ENCODE results near the gene ITGA11. TPM values are rescaled to one million over a fixed set of nuclear protein-coding genes. Genes with fewer than 3 reads are reported as not detected.
"Not testable (repeated sequence)": the region's sequence is repeated elsewhere in the genome, so short reads cannot be mapped to it uniquely, and the experiment has no call there.

ITGA11 gene
- total RNA-seq, 3 donors from 2014 or later: 7.8 to 8.5 (median 7.9) TPM

DNA sequence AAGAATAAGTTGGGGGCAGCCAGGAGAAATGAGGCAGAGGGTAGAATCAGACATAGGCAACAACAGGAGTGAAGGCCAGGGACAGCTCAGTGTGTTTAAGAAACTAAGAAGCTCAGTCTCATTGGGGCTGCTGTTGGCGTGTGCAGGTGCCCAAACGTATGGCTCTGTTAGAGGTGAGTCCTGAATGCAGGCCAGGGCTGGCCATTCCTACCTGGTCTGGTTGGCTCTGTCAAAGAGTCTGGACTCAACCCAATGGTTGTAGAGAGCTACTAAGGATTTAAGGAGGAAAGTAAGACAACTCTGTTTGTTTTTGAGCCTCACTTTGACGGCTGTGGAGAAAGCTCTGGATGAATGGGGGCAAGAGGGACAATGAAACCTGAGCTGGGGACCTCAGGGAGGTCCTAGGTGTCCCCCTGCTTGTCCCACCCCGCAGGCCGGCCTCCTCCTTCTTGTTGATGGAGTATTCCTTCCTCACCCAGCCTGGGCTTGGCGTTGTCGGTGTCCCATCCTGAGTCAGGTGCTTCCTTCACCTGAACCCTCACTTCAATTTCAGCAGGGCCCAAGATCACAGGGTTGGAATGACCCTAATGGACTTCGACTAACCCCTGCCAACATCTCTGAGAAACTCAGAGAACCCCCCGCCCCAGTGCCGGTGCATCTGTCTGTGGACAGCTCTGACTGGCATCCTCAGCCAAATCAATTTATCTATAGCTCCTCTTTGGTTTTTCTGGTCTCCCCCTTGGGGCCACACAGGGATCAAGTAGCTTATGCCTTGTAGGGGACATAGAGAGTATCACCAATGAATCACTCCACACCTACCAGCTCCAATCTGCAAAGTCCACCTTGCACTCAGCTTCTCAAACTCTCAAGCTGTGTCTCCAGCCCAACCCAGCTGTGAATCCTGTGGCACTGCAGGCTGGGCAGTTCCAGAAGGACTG lies 8.3 kb downstream of the ITGA11 start:
- intact Hi-C loops (cut with DNase I; ENCODE audit: low total_unique reads): no loop called here
- Histone ChIP-seq H3K4me3 (no peak overlapping the region), H3K9me3 (no peaks in the 10 kb centered on the region), H3K27me3 (no peaks in the 10 kb centered on the region), H3K27ac (no peak overlapping the region), H3K4me1 (no peaks in the 10 kb centered on the region), H3K36me3 (no peaks in the 10 kb centered on the region)
- no peak for DNase-seq (ENCODE audit: low spot score in 2 of 2)
- TF ChIP-seq, protein P1, sequence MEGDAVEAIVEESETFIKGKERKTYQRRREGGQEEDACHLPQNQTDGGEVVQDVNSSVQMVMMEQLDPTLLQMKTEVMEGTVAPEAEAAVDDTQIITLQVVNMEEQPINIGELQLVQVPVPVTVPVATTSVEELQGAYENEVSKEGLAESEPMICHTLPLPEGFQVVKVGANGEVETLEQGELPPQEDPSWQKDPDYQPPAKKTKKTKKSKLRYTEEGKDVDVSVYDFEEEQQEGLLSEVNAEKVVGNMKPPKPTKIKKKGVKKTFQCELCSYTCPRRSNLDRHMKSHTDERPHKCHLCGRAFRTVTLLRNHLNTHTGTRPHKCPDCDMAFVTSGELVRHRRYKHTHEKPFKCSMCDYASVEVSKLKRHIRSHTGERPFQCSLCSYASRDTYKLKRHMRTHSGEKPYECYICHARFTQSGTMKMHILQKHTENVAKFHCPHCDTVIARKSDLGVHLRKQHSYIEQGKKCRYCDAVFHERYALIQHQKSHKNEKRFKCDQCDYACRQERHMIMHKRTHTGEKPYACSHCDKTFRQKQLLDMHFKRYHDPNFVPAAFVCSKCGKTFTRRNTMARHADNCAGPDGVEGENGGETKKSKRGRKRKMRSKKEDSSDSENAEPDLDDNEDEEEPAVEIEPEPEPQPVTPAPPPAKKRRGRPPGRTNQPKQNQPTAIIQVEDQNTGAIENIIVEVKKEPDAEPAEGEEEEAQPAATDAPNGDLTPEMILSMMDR (IDR thresholded peaks at IDR 0.05): no peak
- no peak for TF ChIP-seq POLR2A (IDR thresholded peaks at IDR 0.05)
- no peak for TF ChIP-seq POLR2AphosphoS5 (IDR thresholded peaks at IDR 0.05)

DNA sequence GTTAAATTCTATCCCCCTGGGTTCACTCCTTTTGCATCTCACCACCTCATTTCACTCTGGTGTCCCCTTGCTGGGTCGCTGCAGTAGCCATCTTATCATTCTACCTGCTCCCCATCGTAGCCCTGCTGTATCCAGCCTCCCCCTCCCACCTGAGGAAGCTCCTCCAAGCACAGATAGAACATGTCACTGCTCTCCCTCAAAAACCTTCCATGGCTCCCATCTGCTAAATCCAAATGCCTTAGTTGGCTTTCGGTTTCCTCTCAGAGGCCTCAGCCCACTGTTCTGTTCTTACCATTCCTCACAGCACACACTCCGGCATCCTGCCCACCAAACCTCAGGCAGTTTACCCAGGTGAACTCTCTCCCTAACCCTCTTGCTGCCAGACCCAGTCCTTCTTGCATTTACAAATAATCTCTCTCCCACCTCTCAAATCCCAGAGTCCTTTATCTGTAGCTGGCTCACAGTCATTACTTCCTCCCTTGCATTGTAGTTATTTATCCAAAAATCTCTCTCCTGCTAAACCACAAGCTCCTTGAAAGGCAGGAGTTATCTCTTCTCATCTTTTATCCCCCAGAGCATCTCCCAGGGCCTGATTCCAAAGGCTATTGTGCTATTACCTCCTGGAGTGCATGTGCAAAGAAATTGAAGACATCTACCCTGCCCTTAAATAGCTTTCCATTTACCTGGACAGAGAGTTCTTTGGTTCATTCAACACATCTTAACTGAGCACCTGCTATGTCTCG lies 9.4 kb downstream of the ITGA11 start:
- peak overlapping the region; percentile 2 to 48 for H3K27ac ChIP-seq
- H3K4me1 ChIP-seq: not testable (repeated sequence)

DNA sequence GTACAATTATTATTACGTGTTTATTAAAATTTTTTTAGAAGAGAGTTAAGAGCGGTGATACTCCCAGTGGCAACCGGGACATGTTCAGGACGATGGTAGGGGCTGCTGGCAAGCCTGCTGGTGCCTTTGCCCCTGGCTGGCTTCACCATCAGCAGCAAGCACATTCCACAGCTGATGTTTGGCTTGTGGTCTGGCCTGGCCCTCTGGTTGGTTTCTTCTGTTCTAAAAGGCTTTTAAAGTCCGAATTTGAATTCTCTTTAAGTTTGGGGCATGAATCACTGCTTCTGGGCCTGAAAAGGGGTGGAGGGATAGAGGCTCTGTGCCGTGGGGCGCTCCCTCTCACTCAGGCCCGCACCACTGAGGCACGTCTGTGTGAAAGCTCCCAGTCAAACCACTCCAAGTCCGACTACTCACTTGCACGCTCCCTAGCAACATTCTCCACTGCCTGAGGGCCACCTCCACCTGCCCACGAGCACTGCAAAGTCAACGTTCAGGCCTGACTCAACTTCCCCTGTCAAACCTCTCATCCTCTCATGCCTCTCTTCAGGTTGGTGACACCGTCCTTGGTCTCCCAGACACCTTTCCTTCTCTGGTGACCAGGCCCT lies 10.1 kb downstream of the ITGA11 start:
- H3K27ac ChIP-seq: peak overlapping the region; percentile 30 to 48
- TF ChIP-seq POLR2AphosphoS5 (IDR thresholded peaks at IDR 0.05) (no peak), POLR2A (IDR thresholded peaks at IDR 0.05) (no peak)
- TF ChIP-seq, protein P1 (IDR thresholded peaks at IDR 0.05): no peak
- no peaks in the 10 kb centered on the region for H3K36me3 ChIP-seq
- no peak overlapping the region for H3K4me3 ChIP-seq
- intact Hi-C loops (cut with DNase I; ENCODE audit: low total_unique reads): no loop called here
- no peaks in the 10 kb centered on the region for H3K4me1 ChIP-seq
- H3K9me3 ChIP-seq: no peaks in the 10 kb centered on the region
- no peaks in the 10 kb centered on the region for H3K27me3 ChIP-seq
- peak in 1 of 2 donors; percentile 53 for DNase-seq (ENCODE audit: low spot score in 2 of 2)

More for the DNA sequence above, 9.4 kb downstream of the ITGA11 start:
- intact Hi-C loops (cut with DNase I; ENCODE audit: low total_unique reads); DNase-seq (ENCODE audit: low spot score in 2 of 2); H3K4me3 ChIP-seq; H3K36me3 ChIP-seq; H3K27me3 ChIP-seq; H3K9me3 ChIP-seq: not testable (repeated sequence)

DNA sequence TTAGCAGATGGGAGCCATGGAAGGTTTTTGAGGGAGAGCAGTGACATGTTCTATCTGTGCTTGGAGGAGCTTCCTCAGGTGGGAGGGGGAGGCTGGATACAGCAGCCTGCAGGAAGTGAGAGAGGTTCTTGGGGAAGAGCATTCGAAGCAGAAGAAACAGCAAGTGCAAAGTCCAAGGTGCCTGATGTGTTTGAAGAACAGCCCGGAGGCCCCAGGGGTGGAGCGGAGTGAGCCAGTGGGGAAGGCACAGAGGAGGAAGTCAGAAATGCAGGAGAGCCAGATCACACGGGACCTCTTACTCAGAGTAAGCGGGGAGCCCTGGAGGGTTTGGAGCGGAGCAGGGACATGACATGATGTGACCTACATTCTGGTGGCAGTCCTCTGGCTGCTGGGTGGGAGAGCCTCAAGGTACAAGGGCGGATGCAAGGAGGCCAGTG lies 10.8 kb downstream of the ITGA11 start:
- Histone ChIP-seq H3K27ac (peak overlapping the region; percentile 30 to 48), H3K4me3 (no peak overlapping the region), H3K9me3 (no peaks in the 10 kb centered on the region), H3K27me3 (no peaks in the 10 kb centered on the region), H3K4me1 (no peaks in the 10 kb centered on the region), H3K36me3 (no peaks in the 10 kb centered on the region)
- peak in 1 of 2 donors; percentile 57 for DNase-seq (ENCODE audit: low spot score in 2 of 2)
- TF ChIP-seq POLR2AphosphoS5 (IDR thresholded peaks at IDR 0.05) (no peak), POLR2A (IDR thresholded peaks at IDR 0.05) (no peak)
- TF ChIP-seq, protein P1 (IDR thresholded peaks at IDR 0.05): no peak
- intact Hi-C loops (cut with DNase I; ENCODE audit: low total_unique reads): no loop called here

DNA sequence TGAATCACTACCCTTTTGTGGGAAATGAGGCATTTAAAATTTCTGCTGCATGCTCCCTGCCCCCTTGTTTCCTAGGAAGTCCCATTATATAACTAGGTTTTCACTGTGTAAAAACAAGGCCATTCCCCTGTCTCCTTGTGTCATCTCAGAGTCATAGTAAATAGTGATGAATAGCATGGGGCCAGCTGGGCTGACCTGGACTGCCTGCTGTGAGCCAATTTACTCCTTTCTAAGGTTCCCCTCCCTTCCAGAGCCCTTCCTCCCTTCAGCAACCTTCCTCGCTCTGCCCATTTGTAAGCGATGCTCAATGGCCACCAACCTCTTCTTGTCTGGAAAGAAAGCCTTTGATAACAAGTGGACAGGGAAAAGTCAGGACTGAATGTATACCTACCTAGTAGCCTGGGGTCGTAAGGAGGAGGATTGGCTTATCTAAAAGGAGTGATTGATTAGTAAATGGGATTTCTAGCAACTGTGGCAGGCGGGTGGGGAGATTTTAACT lies 11.7 kb downstream of the ITGA11 start:
- no peaks in the 10 kb centered on the region for H3K36me3 ChIP-seq
- H3K9me3 ChIP-seq: no peaks in the 10 kb centered on the region
- H3K27ac ChIP-seq: no peak overlapping the region
- no peaks in the 10 kb centered on the region for H3K4me1 ChIP-seq
- TF ChIP-seq POLR2AphosphoS5 (IDR thresholded peaks at IDR 0.05) (no peak), POLR2A (IDR thresholded peaks at IDR 0.05) (no peak)
- TF ChIP-seq, protein P1 (IDR thresholded peaks at IDR 0.05): no peak
- DNase-seq (ENCODE audit: low spot score in 2 of 2): peak in 1 of 2 donors; percentile 14
- intact Hi-C loops (cut with DNase I; ENCODE audit: low total_unique reads): no loop called here
- H3K27me3 ChIP-seq: no peaks in the 10 kb centered on the region
- no peak overlapping the region for H3K4me3 ChIP-seq

All from breast epithelium (tissue), 4 donors.